ENCODE data around the gene DYNC2H1. TPM values are rescaled to one million over a fixed set of nuclear protein-coding genes. Genes with fewer than 3 reads are reported as not detected.

The DYNC2H1 gene
- total RNA-seq, 6 experiments from 2014 or later = 10.9 to 14.0 (median 12.3) TPM

DNA sequence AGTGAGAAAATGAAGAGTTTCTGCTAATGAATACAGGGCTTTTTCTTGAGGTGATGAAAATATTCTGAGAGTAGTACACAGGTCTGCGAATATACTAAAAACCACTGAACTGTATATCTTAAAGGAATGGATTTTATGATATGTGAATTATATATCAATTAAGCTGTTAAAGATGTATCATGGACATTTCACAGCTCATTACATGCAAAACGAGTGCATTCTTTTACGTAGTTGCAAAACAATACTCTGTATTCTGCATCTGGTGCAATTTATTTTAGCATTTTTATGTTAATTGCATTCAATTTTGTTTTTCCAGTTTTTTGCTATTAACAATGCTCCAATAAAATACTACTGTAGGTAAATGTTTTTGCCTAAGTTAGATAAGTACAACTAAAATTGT is 411.6 kb downstream of the DYNC2H1 start:
- peaks cover 40% of the 10 kb centered on the region for H3K4me1 Mint-ChIP-seq (ENCODE audit: low read depth)
- DNase-seq = no peak
- H3K9me3 Mint-ChIP-seq = no peaks in the 10 kb centered on the region
- TF ChIP-seq, protein P1, sequence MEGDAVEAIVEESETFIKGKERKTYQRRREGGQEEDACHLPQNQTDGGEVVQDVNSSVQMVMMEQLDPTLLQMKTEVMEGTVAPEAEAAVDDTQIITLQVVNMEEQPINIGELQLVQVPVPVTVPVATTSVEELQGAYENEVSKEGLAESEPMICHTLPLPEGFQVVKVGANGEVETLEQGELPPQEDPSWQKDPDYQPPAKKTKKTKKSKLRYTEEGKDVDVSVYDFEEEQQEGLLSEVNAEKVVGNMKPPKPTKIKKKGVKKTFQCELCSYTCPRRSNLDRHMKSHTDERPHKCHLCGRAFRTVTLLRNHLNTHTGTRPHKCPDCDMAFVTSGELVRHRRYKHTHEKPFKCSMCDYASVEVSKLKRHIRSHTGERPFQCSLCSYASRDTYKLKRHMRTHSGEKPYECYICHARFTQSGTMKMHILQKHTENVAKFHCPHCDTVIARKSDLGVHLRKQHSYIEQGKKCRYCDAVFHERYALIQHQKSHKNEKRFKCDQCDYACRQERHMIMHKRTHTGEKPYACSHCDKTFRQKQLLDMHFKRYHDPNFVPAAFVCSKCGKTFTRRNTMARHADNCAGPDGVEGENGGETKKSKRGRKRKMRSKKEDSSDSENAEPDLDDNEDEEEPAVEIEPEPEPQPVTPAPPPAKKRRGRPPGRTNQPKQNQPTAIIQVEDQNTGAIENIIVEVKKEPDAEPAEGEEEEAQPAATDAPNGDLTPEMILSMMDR (IDR thresholded peaks at IDR 0.05) = no peak
- H3K36me3 Mint-ChIP-seq (ENCODE audit: low read depth) = no peaks in the 10 kb centered on the region
- H3K27ac Mint-ChIP-seq = no peak overlapping the region
- no peak overlapping the region for H3K4me3 Mint-ChIP-seq
- H3K27me3 Mint-ChIP-seq (ENCODE audit: insufficient read depth) = no peaks in the 10 kb centered on the region

DNA sequence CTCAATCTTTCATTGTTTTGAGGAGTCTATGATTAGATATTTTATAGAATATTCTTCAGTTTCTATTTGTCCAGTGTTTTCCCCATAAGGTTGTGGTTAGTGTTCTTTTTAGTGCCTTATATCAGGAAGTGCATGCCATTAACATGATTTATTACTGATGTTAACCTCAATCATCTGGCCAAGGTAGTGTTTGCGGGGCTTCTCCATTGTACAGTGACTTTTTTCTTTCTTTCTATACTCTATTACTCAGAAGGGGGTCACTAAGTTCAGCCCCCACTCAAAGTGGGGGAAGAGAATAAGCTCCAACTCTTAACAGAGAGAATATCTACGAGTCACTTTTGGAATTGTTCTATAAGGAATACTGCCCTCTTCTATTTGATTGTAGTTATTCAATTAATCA is 415.8 kb downstream of the DYNC2H1 start:
- H3K4me3 Mint-ChIP-seq = peak overlapping the region; percentile 41
- H3K27ac Mint-ChIP-seq = peak overlapping the region; percentile 61
- H3K27me3 Mint-ChIP-seq (ENCODE audit: insufficient read depth) = no peaks in the 10 kb centered on the region
- H3K4me1 Mint-ChIP-seq (ENCODE audit: low read depth) = peaks cover 65% of the 10 kb centered on the region
- H3K36me3 Mint-ChIP-seq (ENCODE audit: low read depth) = no peaks in the 10 kb centered on the region
- TF ChIP-seq, protein P1 (IDR thresholded peaks at IDR 0.05) = no peak
- no peaks in the 10 kb centered on the region for H3K9me3 Mint-ChIP-seq
- peak; percentile 35 for DNase-seq

DNA sequence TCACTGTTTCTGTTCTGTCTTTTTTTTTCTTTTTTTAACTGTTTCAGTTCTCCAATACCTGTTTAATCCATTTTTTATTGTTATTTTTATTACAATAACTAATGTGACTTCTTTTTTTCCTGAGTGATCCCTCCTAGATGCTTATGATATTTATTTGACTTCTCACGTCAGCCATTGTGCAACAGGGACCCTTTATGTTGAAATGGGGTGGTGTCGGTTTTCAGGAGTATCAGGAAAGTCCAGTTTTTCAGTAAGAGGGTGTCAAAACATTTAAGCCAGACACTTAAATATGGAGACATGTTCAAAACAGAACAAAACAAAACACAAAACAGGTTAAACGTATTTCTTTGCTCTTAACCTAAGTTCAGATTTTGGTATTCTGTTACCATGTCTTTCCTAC is 418.8 kb downstream of the DYNC2H1 start:
- Mint-ChIP-seq H3K27ac (peak overlapping the region; percentile 92; the same call in 1 of the 2 replicates), H3K4me1 (ENCODE audit: low read depth) (peaks cover 80% of the 10 kb centered on the region)
- TF ChIP-seq, protein P1 (IDR thresholded peaks at IDR 0.05) = no peak

DNA sequence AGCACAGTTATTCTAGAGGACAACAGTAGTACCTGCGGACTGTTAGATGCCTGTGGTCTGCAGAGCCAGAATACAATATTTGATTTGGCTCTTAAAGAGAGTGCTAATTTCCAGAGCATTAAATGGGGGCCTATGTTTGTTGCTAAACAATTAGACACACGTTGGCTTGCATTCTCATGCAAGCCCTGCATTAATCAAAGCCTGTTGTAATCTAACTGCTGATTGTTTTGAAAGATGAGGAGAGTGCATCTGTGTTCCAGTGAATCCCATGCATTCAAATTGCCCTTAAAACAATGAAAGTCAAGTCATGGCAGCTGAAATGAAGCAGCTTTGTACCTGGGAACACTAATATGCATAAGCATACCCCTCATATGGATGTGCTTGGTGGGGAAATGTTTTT is 419.4 kb downstream of the DYNC2H1 start:
- peaks cover 82% of the 10 kb centered on the region for H3K4me1 Mint-ChIP-seq (ENCODE audit: low read depth)
- no peaks in the 10 kb centered on the region for H3K9me3 Mint-ChIP-seq
- no peaks in the 10 kb centered on the region for H3K36me3 Mint-ChIP-seq (ENCODE audit: low read depth)
- TF ChIP-seq, protein P1 (IDR thresholded peaks at IDR 0.05) = no peak
- H3K27ac Mint-ChIP-seq = peak overlapping the region; percentile 92
- no peak overlapping the region; the same call in 1 of the 2 replicates for H3K4me3 Mint-ChIP-seq
- DNase-seq = no peak
- no peaks in the 10 kb centered on the region for H3K27me3 Mint-ChIP-seq (ENCODE audit: insufficient read depth)

More for the DNA sequence above, 418.8 kb downstream of the DYNC2H1 start:
- no peaks in the 10 kb centered on the region for H3K9me3 Mint-ChIP-seq
- DNase-seq = no peak
- no peaks in the 10 kb centered on the region for H3K36me3 Mint-ChIP-seq (ENCODE audit: low read depth)
- H3K4me3 Mint-ChIP-seq = no peak overlapping the region
- H3K27me3 Mint-ChIP-seq (ENCODE audit: insufficient read depth) = no peaks in the 10 kb centered on the region

DNA sequence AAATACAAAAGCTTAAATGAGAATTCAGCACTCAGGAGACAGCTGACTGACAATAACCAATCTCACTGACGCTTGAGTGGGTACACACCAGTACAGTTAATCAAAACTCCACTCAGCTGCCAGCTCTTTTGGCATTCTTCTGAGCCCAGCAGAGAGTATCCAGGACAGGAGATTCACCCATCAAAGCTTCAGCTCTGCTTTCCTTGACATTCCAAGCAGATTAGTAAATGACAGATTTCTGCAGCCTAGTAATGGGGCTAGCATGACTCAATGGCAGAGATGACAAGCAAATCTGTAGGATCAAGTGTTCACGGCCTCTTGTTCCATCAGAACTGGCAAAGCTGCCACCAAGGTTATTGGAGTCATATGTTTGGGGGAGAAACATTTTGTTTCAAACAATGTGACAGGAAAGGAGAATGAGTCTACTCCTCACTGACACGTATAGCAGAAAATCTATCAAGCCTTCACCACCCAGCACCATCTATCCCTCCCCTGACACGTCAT is 420.0 kb downstream of the DYNC2H1 start:
- peak; percentile 90 for DNase-seq
- Mint-ChIP-seq H3K36me3 (ENCODE audit: low read depth) (no peaks in the 10 kb centered on the region), H3K27ac (peak overlapping the region; percentile 92), H3K27me3 (ENCODE audit: insufficient read depth) (no peaks in the 10 kb centered on the region), H3K9me3 (no peaks in the 10 kb centered on the region), H3K4me3 (peak overlapping the region; percentile 50), H3K4me1 (ENCODE audit: low read depth) (peaks cover 82% of the 10 kb centered on the region)
- TF ChIP-seq, protein P1 (IDR thresholded peaks at IDR 0.05) = no peak

Other genes with a start within 250 kb of the DYNC2H1 start
- gene MMP12, start 234.4 kb upstream of the DYNC2H1 start, total RNA-seq (2021; fragmentation: NEBNext Ultra II Directional; extraction: Animal tissue kit (Norgen Biotek cat#: 25700)) = 1 to 10 TPM in 1 of 6 experiments, under 1 TPM in 5; 0.20 to 1.2 (median 0.31) TPM
- not detected for gene MMP13, start 153.7 kb upstream of the DYNC2H1 start, total RNA-seq (2021; fragmentation: NEBNext Ultra II Directional; extraction: Animal tissue kit (Norgen Biotek cat#: 25700))
- gene DCUN1D5, start 17.3 kb upstream of the DYNC2H1 start, total RNA-seq (2021; fragmentation: NEBNext Ultra II Directional; extraction: Animal tissue kit (Norgen Biotek cat#: 25700)) = 10 to 100 TPM; 37.5 to 46.1 (median 40.1) TPM

Measured in HFFc6 (cell line).